Smooth muscle cell (in vitro differentiated cells): ENCODE data around the gene PSD. TPM values are rescaled to one million over a fixed set of nuclear protein-coding genes. Genes with fewer than 3 reads are reported as not detected.

Experiments
- DNase-seq: peaks from one replicate; lab custom pipeline; 2025; ENCODE audit not compliant: unreplicated experiment; lab: John Stamatoyannopoulos, UW
- H2AFZ ChIP-seq: fragments of 200-600 bp; sonication (generic); 2 replicates; pipeline ENCODE4 v1.6.0; 2016; ENCODE audit warnings: antibody characterized with exemption, low read depth, mild to moderate bottlenecking
- H3F3A ChIP-seq: fragments of 200-600 bp; sonication (generic); 2 replicates; pipeline ENCODE4 v1.6.0; 2017; ENCODE audit warnings: antibody characterized with exemption, low read depth
- H3K27ac ChIP-seq: fragments of 200-600 bp; sonication (generic); 2 replicates; pipeline ENCODE4 v1.5.1; 2016; ENCODE audit warnings: low read depth, mild to moderate bottlenecking
- H3K27me3 ChIP-seq: fragments of 200-600 bp; sonication (generic); 2 replicates; pipeline ENCODE4 v1.6.1; 2016; ENCODE audit warnings: low read depth, mild to moderate bottlenecking
- H3K36me3 ChIP-seq: fragments of 200-600 bp; sonication (generic); 2 replicates; pipeline ENCODE4 v1.5.1; 2016; ENCODE audit warnings: low read depth
- H3K4me1 ChIP-seq: fragments of 200-600 bp; sonication (generic); 2 replicates; pipeline ENCODE4 v1.5.1; 2016; ENCODE audit warnings: low read depth
- H3K4me2 ChIP-seq: fragments of 200-600 bp; sonication (generic); 2 replicates; pipeline ENCODE4 v1.6.0; 2016; ENCODE audit warnings: mild to moderate bottlenecking
- H3K4me3 ChIP-seq: fragments of 200-600 bp; sonication (generic); 2 replicates; pipeline ENCODE4 v1.5.1; 2016; ENCODE audit warnings: mild to moderate bottlenecking
- H3K79me2 ChIP-seq: fragments of 200-600 bp; sonication (generic); 2 replicates; pipeline ENCODE4 v1.6.0; 2016; ENCODE audit warnings: low read depth, mild to moderate bottlenecking
- H3K9ac ChIP-seq: fragments of 200-600 bp; sonication (generic); 2 replicates; pipeline ENCODE4 v1.6.0; 2016; ENCODE audit warnings: low read depth
- H3K9me3 ChIP-seq: fragments of 200-600 bp; sonication (generic); replicated peaks from 2 replicates; pipeline ENCODE4 v1.5.1; 2016; ENCODE audit warnings: low read depth
- H4K20me1 ChIP-seq: fragments of 200-600 bp; sonication (generic); 2 replicates; pipeline ENCODE4 v1.6.0; 2016; ENCODE audit warnings: low read depth
- WGBS: methylation state at CpG from one replicate; pipeline ENCODE4 v1.1.7; 2016; ENCODE audit warnings: low lambda C conversion rate; 5-methylcytosine and 5-hydroxymethylcytosine counted together
- polyA plus RNA-seq: library from polyadenylated mRNA; unstranded; fragments of >200 nt; fragmentation: Nextera tagmentation; extraction: Ambion mirVana; gene quantifications from 2 replicates; pipeline ENCODE4 v1.2.1, GENCODE V29; 2016
- total RNA-seq: library from RNA; depleted of rRNA; stranded (reverse); fragments of >200 nt; gene quantifications from 2 replicates; pipeline ENCODE4 v1.2.3, GENCODE V29; 2014
- TF ChIP-seq, protein P1 (sequence below): fragments of 200-600 bp; sonication (generic); IDR thresholded peaks from 2 replicates; pipeline ENCODE4 v1.5.1; 2017; ENCODE audit warnings: borderline replicate concordance, mild to moderate bottlenecking, antibody characterized with exemption; ENCODE audit not compliant: insufficient read depth, poor library complexity, severe bottlenecking

Gene PSD
- total and polyA plus RNA-seq, 2 experiments from 2014 or later = 4.1 to 31.6 TPM

DNA sequence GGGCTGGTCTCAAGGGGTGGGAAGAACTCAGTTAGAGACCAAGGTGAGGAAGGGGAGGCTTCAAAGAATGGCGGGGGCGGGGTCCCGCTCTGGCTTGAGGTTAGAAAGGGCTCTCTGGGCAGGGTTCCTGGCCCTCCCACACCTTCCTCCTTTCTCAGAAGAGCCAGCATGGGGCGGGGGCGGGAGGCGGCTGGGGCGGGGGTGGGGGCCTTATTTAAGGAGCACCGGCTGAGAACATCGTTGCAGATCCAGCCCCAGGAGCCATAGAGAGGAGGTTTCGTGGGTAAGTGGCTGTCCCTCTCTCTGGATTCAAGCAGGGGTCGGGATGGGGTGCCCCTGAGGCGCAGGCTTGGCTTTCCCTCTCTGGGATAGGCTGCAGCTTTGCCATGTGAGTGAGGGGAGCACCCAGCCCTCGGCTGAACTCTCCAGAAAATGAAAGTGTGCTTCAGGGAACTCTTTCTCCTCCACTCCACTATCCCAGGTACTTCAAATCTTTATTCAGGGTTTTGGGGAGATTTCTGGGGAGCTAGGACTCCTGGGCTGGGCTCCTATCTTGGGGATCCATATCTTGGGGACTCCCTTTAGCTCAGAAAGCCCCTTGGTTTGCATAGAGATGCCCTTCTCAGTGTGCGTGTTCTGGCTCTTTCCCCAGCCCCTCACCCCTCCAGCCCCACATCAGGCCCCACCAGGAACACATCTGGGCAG is 17.1 kb upstream of the PSD start:
- no peaks in the 10 kb centered on the region for H4K20me1 ChIP-seq
- H3K4me2 ChIP-seq = peak overlapping the region; percentile 86
- H3K9me3 ChIP-seq = no peaks in the 10 kb centered on the region
- TF ChIP-seq, protein P1, sequence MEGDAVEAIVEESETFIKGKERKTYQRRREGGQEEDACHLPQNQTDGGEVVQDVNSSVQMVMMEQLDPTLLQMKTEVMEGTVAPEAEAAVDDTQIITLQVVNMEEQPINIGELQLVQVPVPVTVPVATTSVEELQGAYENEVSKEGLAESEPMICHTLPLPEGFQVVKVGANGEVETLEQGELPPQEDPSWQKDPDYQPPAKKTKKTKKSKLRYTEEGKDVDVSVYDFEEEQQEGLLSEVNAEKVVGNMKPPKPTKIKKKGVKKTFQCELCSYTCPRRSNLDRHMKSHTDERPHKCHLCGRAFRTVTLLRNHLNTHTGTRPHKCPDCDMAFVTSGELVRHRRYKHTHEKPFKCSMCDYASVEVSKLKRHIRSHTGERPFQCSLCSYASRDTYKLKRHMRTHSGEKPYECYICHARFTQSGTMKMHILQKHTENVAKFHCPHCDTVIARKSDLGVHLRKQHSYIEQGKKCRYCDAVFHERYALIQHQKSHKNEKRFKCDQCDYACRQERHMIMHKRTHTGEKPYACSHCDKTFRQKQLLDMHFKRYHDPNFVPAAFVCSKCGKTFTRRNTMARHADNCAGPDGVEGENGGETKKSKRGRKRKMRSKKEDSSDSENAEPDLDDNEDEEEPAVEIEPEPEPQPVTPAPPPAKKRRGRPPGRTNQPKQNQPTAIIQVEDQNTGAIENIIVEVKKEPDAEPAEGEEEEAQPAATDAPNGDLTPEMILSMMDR = no peak
- H3K4me3 ChIP-seq = peak overlapping the region; percentile 45
- H3K36me3 ChIP-seq = no peaks in the 10 kb centered on the region
- 38% methylated on average over 6 of the region's 14 CpGs for WGBS
- no peaks in the 10 kb centered on the region for H3F3A ChIP-seq
- H3K79me2 ChIP-seq = peaks cover 11% of the 10 kb centered on the region
- peak overlapping the region; percentile 79 for H3K27ac ChIP-seq
- peak overlapping the region; percentile 7 for H3K9ac ChIP-seq
- peak overlapping the region; percentile 78 for H2AFZ ChIP-seq
- DNase-seq = no peak
- no peaks in the 10 kb centered on the region for H3K27me3 ChIP-seq
- peaks cover 23% of the 10 kb centered on the region for H3K4me1 ChIP-seq

DNA sequence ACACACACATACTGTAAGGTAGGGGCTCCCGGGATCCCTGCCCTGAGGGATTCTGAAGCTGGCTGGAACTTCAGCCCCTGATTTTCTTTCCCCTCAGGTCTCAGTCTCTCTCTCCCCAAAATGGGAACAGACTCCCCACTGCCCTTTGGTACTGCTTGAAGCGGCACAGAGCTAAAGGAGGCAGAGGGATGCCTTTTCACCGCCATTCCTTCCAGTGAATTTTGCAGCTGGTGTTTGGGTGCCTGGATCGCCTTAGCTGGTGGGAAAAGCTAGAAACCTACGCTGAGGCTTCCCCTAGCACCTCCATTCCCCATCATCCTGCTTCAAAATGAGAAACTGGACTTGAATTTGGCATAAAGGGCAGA is 16.5 kb upstream of the PSD start:
- Histone ChIP-seq H3K27ac (peak overlapping the region; percentile 79), H2AFZ (peak overlapping the region; percentile 78), H3K79me2 (peaks cover 11% of the 10 kb centered on the region), H3K9me3 (no peaks in the 10 kb centered on the region), H4K20me1 (no peaks in the 10 kb centered on the region), H3K4me2 (peak overlapping the region; percentile 86), H3F3A (no peaks in the 10 kb centered on the region), H3K36me3 (no peaks in the 10 kb centered on the region), H3K9ac (peak overlapping the region; percentile 7), H3K4me1 (peaks cover 23% of the 10 kb centered on the region), H3K27me3 (no peaks in the 10 kb centered on the region), H3K4me3 (peak overlapping the region; percentile 45)
- 55% methylated on average over 5 of the region's 5 CpGs for WGBS
- TF ChIP-seq, protein P1 = no peak
- DNase-seq = no peak

DNA sequence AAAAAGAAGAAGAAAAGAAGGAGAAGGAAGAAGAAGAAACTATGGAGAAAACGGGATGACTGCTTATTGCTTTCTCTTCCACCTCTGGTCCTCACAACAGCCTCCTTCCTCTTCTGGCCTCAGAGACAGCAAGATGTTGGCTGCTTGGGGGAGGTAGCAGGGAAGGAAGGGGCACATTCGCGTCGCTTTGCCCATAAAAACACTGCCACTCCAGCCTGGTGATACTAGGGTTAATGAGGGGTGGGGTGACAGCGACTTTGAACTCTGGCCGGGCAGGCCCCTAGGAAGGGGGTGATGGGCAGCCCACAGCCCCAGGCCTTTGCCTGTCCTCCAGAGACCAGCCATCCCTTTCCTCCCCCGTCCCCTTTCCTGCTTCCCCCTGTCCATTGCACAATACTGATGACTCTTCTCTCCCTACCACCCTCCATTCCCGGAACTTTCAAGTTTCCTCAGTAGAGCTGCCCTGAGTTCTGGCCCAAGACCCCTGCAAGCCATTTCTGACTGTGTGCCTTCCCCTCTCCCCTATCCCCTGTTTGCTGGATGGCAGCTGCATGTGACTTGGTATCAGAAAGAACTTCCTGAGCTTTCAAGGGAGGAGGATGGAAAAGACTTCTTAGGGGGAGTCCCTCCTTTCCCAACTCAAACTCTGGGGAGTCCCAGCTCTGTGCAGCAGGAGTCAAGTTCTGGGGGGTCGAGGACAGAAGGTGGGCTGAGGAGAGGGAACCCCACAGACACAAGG is 16.0 kb upstream of the PSD start:
- H3K79me2 ChIP-seq = peaks cover 11% of the 10 kb centered on the region
- no peak for DNase-seq
- 25% methylated on average over 9 of the region's 9 CpGs for WGBS
- H3K27ac ChIP-seq = peak overlapping the region; percentile 79
- TF ChIP-seq, protein P1 = no peak
- H3K9me3 ChIP-seq = no peaks in the 10 kb centered on the region
- H3K4me2 ChIP-seq = peak overlapping the region; percentile 86
- H3K9ac ChIP-seq = peak overlapping the region; percentile 7
- no peaks in the 10 kb centered on the region for H3F3A ChIP-seq
- no peaks in the 10 kb centered on the region for H3K36me3 ChIP-seq
- H2AFZ ChIP-seq = peak overlapping the region; percentile 78
- H4K20me1 ChIP-seq = no peaks in the 10 kb centered on the region
- H3K4me3 ChIP-seq = no peak overlapping the region
- H3K27me3 ChIP-seq = no peaks in the 10 kb centered on the region
- H3K4me1 ChIP-seq = peaks cover 23% of the 10 kb centered on the region
